ENCODE measurements around the gene BPGM.

The BPGM gene

DNA sequence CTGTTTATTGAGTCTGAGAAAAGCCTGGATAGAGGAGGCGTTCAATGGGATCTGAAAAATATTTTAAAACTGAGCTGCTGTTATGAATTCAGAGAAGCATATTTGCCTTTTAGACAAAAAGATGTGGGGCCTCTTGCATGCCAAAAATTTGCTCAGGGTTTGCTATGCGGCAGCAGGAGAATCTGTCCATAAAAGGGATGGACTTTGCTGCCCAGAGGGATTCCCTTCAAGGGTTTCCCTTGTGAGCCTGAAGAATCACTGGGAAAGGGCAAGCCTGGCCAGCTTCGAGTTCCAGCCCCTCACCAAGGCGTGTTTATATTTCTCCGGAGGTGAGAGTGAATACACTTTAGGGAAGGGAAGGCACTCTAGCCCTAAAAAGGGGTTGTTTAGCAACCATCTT is 77.2 kb downstream of the BPGM start:
- no peak for DNase-seq

- DNase-seq, result no peak
These were observed 78.0 kb downstream of the BPGM start for GRCh38 chr7:134724606-134725005.

DNA sequence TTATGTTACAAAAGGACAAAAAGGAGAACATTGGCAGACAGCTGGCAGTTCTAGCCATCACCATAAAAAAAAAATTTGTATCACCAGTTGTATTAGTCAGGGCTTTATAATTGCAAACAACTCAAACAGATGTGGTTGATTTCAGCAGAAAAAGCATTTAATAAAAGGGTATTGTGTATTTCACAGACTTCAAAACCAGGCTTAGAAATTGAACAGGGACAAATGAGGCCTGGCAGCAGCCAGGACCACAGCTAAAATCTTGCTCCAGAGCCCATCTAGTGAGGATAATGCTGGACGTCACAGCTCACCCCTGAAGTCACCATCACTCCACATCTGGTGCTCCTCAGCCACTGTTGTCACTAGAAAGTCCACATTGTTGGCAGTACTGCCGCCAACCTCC is 79.9 kb downstream of the BPGM start:
- no peak for DNase-seq

GRCh38 chr7:134727711-134728110 is 81.1 kb downstream of the BPGM start:
- no peak for DNase-seq

All from T1000 (cell line).